Adrenal gland (tissue), 12 donors: ENCODE data around the gene CDC6. TPM values are rescaled to one million over a fixed set of nuclear protein-coding genes. Genes with fewer than 3 reads are reported as not detected.
"Not testable (repeated sequence)": the region's sequence is repeated elsewhere in the genome, so short reads cannot be mapped to it uniquely, and the experiment has no call there.

ENCODE experiments used
- DNase-seq, 7 donors: peaks; one replicate each; pipeline ENCODE4 v3.0.0-alpha.2; 2019 to 2020
- H3K27ac ChIP-seq, 5 donors: fragments of 200-600 bp; sonication (generic) in 4 of 5; 1 replicate in 3 of 5; 2 replicates in 2 of 5; pipeline versions ENCODE4 v1.5.1 to v1.8.0; 2016 to 2020; ENCODE audit warnings: mild to moderate bottlenecking in 1 of 5
- H3K27me3 ChIP-seq: fragments of 200-600 bp; 2 replicates; pipeline ENCODE4 v1.8.0; 2021
- H3K36me3 ChIP-seq, 2 donors: fragments of 200-600 bp; replicated peaks in 1 of 2; 1 replicate in 1 of 2; 2 replicates in 1 of 2; pipeline versions ENCODE4 v1.5.1 to v1.8.0; 2018 to 2022
- H3K4me1 ChIP-seq, 2 donors: fragments of 200-600 bp; replicated peaks in 1 of 2; 1 replicate in 1 of 2; 2 replicates in 1 of 2; pipeline versions ENCODE4 v1.5.1 to v1.8.0; 2018 to 2021
- H3K4me3 ChIP-seq, 4 donors: fragments of 200-600 bp; sonication (generic) in 3 of 4; one replicate each; pipeline ENCODE4 v1.5.1; 2016 to 2018
- H3K9me3 ChIP-seq, 3 donors: fragments of 200-600 bp; sonication (generic) in 1 of 3; replicated peaks in 1 of 3; 1 replicate in 2 of 3; 2 replicates in 1 of 3; pipeline versions ENCODE4 v1.5.1 to v1.8.0; 2016 to 2021
- CTCF ChIP-seq, 6 experiments: fragments of 450-650 bp in 4 of 6; fragments of 200-600 bp in 2 of 6; sonication (generic) in 1 of 6; IDR thresholded peaks; 1 replicate in 5 of 6; 2 replicates in 1 of 6; pipeline versions ENCODE4 v1.5.1 to v1.8.0; 2016 to 2021; ENCODE audit warnings: antibody characterized with exemption in 6 of 6, mild to moderate bottlenecking in 2 of 6, moderate library complexity in 1 of 6
- POLR2A ChIP-seq, 2 donors: fragments of 450-650 bp; IDR thresholded peaks; one replicate each; pipeline ENCODE4 v1.6.1; 2017; ENCODE audit warnings: antibody characterized with exemption in 2 of 2, mild to moderate bottlenecking in 2 of 2, moderate library complexity in 1 of 2
- WGBS, 4 donors: extraction: QIAGEN DNeasy Blood & Tissue Kit in 2 of 4; methylation state at CpG; one replicate each; pipeline versions ENCODE4 v1.1.5 to v1.1.7; 2013 to 2017; 5-methylcytosine and 5-hydroxymethylcytosine counted together
- intact Hi-C, 2 donors: fragments of 100-400 bp; cut with DNase I; formaldehyde crosslinking; loops; one replicate each; pipeline versions ENCODE4 v1.14.1 to v1.15.0; 2022 to 2023
- polyA plus RNA-seq, 3 donors: library from polyadenylated mRNA; stranded (reverse); fragments of 200-250 nt in 2 of 3; fragments of 350-450 nt in 1 of 3; fragmentation: Illumina TruSeq in 1 of 3; extraction: RNeasy Lipid Tissue Mini Kit (QIAGEN cat#74804) in 1 of 3; gene quantifications; one replicate each; pipeline ENCODE4 v1.2.3, GENCODE V29; 2013 to 2014
- total RNA-seq, 9 donors: library from RNA; depleted of rRNA in 4 of 9; stranded (reverse); fragments of >200 nt in 4 of 9; fragments of 120-200 nt in 1 of 9; fragmentation: NEBNext Ultra II Directional in 1 of 9; extraction: Animal tissue kit (Norgen Biotek cat#: 25700) in 1 of 9; gene quantifications; one replicate each; pipeline versions ENCODE4 v1.1.0 to v1.2.4, GENCODE V29; 2013 to 2023
- donor health status: healthy with polysubstance abuse.
- donor health status: Bipolar disorder and iron deficiency.
- donor health status: DM: yes; HTN: yes; CAD: no.
- donor health status: DM: no; HTN: no; CAD: no.
- donor health status: DM: no; HTN: no; CAD: no.
- donor health status: DM: yes; HTN: yes; CAD: no.

CDC6 gene
- total and polyA plus RNA-seq, 12 donors: 0.69 to 31.3 (median 2.5) TPM

DNA sequence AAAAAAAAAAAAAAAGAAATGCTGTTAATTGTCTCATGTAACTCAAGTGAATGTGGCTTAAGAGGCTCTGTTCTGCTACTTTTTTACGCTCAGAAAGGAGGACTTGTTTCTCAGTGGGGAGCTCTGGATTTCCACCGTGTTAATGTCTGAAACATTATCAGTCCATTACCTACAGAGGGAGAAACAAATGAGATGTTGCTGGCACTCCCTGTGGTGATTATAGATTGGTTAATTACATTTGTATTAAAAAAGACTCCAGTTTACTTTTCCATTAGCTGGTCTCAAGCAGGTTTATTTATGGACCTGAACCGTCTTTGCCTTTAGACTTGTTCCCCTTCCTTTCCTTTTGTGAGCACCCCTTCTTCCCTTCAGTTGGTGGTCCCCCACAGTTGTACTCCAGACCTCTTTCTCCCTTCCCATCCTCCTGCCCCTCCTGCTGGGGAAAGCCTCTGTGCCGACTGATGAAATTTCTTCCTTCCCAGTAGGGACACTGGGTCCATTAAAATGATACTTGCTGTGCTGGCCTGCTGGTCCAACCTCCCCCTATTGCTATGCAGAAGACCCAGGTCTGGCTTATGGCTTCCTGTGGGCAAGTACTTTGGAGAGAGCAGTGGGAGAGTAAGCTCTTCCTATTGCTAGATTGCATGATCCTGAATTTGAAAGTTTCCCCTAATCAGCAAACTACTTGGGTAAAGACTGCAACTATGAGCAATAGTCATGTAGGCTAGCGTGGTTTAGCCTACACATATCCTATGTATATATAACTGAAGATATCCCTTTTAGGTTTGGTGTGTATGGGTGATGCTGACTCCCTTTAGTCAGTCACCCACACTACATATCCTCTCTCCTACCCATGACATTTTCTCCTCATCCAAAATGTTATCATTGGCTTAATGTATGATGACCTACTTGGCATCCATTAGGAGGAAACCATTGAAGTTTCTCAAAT lies 8.1 kb downstream of the CDC6 start:
- intact Hi-C loops: no loop called here
- no peak overlapping the region for H3K4me3 ChIP-seq
- no peak for DNase-seq
- peaks cover 0 to 4% of the 10 kb centered on the region in 2 donors for H3K4me1 ChIP-seq
- WGBS, 4 donors: 87 to 91% (median 89%) methylated on average over 5 of the region's 5 CpGs
- TF ChIP-seq POLR2A (IDR thresholded peaks at IDR 0.05): no peak
- TF ChIP-seq CTCF (IDR thresholded peaks at IDR 0.05): no peak
- H3K27me3 ChIP-seq: no peaks in the 10 kb centered on the region
- H3K36me3 ChIP-seq: no peaks in the 10 kb centered on the region
- H3K27ac ChIP-seq: no peak overlapping the region
- no peaks in the 10 kb centered on the region for H3K9me3 ChIP-seq

DNA sequence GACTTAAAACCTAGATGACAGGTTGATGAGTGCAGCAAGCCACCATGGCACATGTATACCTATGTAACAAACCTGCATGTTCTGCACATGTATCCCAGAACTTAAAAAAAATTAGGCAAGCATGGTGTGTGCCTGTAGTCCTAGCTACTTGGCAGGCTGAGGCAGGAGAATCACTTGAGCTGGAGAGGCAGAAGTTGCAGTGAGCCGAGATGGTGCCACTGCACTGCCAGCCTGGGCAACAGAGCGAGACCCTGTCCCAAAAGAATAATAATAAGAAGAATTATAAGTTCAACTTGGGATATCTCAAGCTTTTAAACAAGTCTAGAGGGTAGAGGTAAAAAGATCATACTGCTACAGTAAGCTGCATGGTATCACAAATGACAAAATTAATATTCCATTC lies 9.8 kb downstream of the CDC6 start:
- intact Hi-C loops: no loop called here
- Histone ChIP-seq H3K27ac (no peak overlapping the region), H3K4me3 (no peak overlapping the region), H3K27me3 (no peaks in the 10 kb centered on the region), H3K4me1 (peaks cover 0 to 4% of the 10 kb centered on the region in 2 donors), H3K36me3 (no peaks in the 10 kb centered on the region), H3K9me3 (no peaks in the 10 kb centered on the region)
- TF ChIP-seq CTCF (IDR thresholded peaks at IDR 0.05): no peak
- no peak for TF ChIP-seq POLR2A (IDR thresholded peaks at IDR 0.05)
- 88 to 95% (median 91%) methylated on average over 2 of the region's 2 CpGs for WGBS, 4 donors
- no peak for DNase-seq

- peak overlapping the region in 1 of 5 donors; percentile 64 for H3K27ac ChIP-seq
- TF ChIP-seq CTCF (IDR thresholded peaks at IDR 0.05) (no peak), POLR2A (IDR thresholded peaks at IDR 0.05) (no peak)
- H3K36me3 ChIP-seq: no peaks in the 10 kb centered on the region
- WGBS, 4 donors: 59 to 78% (median 67%) methylated on average over 3 of the region's 3 CpGs
- H3K9me3 ChIP-seq: no peaks in the 10 kb centered on the region
- no peaks in the 10 kb centered on the region for H3K27me3 ChIP-seq
- H3K4me1 ChIP-seq: peaks cover 0 to 7% of the 10 kb centered on the region in 2 donors
- H3K4me3 ChIP-seq: no peak overlapping the region
- no peak for DNase-seq
- intact Hi-C loops: no loop called here
Measured at GRCh38 chr17:40298726-40299125, 11.0 kb downstream of the CDC6 start.

DNA sequence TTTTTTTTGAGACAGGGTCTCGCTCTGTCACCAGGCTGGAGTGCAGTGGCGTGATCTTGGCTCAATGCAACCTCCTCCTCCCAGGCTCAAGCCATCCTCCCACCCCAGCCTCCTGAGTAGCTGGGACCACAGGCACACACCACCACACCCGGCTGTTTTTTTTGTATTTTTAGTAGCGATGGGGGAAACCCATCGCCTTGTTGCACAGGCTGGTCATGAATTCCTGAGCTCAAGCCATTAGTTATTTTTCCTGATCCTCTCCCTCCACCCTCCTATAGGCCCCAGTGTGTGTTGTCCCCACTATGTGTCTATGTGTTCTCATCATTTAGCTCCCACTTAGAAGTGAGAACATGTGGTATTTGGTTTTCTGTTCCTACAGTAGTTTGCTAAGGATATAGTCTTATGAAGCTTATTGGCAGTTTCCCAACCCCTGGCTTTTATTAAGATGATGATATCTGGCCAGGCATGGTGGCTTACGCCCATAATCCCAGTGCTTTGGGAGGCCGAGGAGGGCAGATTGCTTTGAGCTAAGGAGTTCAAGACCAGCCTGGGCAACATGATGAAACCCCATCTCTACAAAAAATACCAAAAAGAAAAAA lies 11.6 kb downstream of the CDC6 start:
- H3K27ac ChIP-seq: peak overlapping the region in 1 of 5 donors; percentile 24
- H3K9me3 ChIP-seq, H3K27me3 ChIP-seq, intact Hi-C loops, H3K4me3 ChIP-seq, H3K36me3 ChIP-seq, DNase-seq, H3K4me1 ChIP-seq: not testable (repeated sequence)
- WGBS, 4 donors: 77 to 89% (median 82%) methylated on average over 7 of the region's 7 CpGs
